Measurements from ENCODE around the gene LATS2. TPM values are rescaled to one million over a fixed set of nuclear protein-coding genes. Genes with fewer than 3 reads are reported as not detected.
A peak's percentile ranks its signal among the peaks of the same experiment; 100 is the strongest.

LATS2 gene
- total RNA-seq, 6 experiments from 2014 or later, result 6.8 to 12.8 (median 8.7) TPM

- Histone ChIP-seq H3K4me3 (no peak overlapping the region), H3K4me1 (no peaks in the 10 kb centered on the region), H3K27me3 (no peaks in the 10 kb centered on the region), H3K36me3 (no peaks in the 10 kb centered on the region), H3K27ac (no peak overlapping the region), H3K9me3 (no peaks in the 10 kb centered on the region)
- intact Hi-C loops (cut with DNase I), result loop anchor here in 1 of 2 donors (10.0 kb wide), 1 partner anchor 210 kb away; no protein-coding TSS in a partner anchor
- 35% methylated on average over 3 of the region's 3 CpGs for WGBS (ENCODE audit: insufficient coverage, low coverage, low lambda C conversion rate, missing lambda C conversion rate)
- ATAC-seq (peak; percentile 70 to 79 (median 72)), DNase-seq (peak; percentile 65 to 73 (median 69))
- TF ChIP-seq POLR2A (IDR thresholded peaks at IDR 0.05) (no peak), CTCF (IDR thresholded peaks at IDR 0.05) (peak; percentile 67 to 83 (median 77))
These were observed 136.5 kb downstream of the LATS2 start for GRCh38 chr13:20924758-20925394.

DNA sequence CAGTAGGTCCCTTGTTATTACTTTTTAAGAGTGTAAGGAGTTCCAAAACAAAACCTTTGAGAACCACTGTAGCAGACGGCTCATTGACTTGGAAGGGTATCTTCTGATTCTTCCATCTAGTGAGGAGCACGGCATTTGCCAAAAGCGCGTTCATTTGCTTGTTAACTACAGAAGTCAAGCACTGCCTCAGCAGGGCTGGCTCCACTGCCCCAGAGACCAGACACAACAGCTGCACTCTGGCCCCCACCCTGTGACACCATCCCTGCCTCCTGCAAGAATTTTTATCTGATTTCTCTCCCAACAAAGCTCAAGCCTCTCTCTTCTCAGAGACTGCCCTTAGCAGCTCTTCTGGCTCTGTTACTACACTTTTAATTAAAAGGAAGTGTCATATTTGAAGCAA is 138.1 kb downstream of the LATS2 start:
- H3K4me3 ChIP-seq, result no peak overlapping the region
- H3K4me1 ChIP-seq, result no peaks in the 10 kb centered on the region
- no peaks in the 10 kb centered on the region for H3K9me3 ChIP-seq
- 82% methylated on average over 4 of the region's 4 CpGs for WGBS (ENCODE audit: insufficient coverage, low coverage, low lambda C conversion rate, missing lambda C conversion rate)
- no peak for TF ChIP-seq POLR2A (IDR thresholded peaks at IDR 0.05)
- H3K27ac ChIP-seq, result no peak overlapping the region
- H3K27me3 ChIP-seq, result no peaks in the 10 kb centered on the region
- intact Hi-C loops (cut with DNase I), result loop anchor here in 1 of 2 donors (10.0 kb wide), 1 partner anchor 208 kb away; no protein-coding TSS in a partner anchor
- DNase-seq (no peak), ATAC-seq (no peak)
- H3K36me3 ChIP-seq, result no peaks in the 10 kb centered on the region

Small RNAs within 50 kb of the gene (small RNA-seq; reads per million reads assigned to genes)
- gene PPIAP27, result 0 reads per million in 2 experiments
- 0 reads per million in 2 experiments for gene RNU4-9P

Other genes starting within 250 kb of the LATS2 start
- gene XPO4, start 158.8 kb downstream of the LATS2 start, total RNA-seq, result 1 to 10 TPM; 4.4 to 9.9 (median 7.2) TPM
- gene SAP18, start 78.5 kb upstream of the LATS2 start, total RNA-seq, result 100 to 1,000 TPM in 3 of 6 experiments, 10 to 100 TPM in 3; 33.1 to 119 (median 95.6) TPM
- gene SKA3, start 115.0 kb upstream of the LATS2 start, total RNA-seq, result 1 to 10 TPM in 2 of 6 experiments, under 1 TPM in 4; 0.18 to 2.4 (median 0.75) TPM
- 10 to 100 TPM; 10.6 to 38.7 (median 13.6) TPM for gene MRPL57, start 115.1 kb upstream of the LATS2 start, total RNA-seq